HEK293 (cell line): ENCODE measurements around the gene WDR48.

ENCODE experiments used
- GFI1B ChIP-seq: fragments of 450-650 bp; formaldehyde crosslinking; IDR thresholded peaks from 2 replicates; pipeline ENCODE4 v1.5.1; 2016; ENCODE audit warnings: missing biosample characterization, missing genetic modification characterization
- GLIS1 ChIP-seq: fragments of 450-650 bp; formaldehyde crosslinking; IDR thresholded peaks from 2 replicates; pipeline ENCODE4 v1.5.1; 2016; ENCODE audit warnings: missing biosample characterization, missing genetic modification characterization
- KLF1 ChIP-seq: fragments of 450-650 bp; formaldehyde crosslinking; IDR thresholded peaks from 2 replicates; pipeline ENCODE4 v1.5.1; 2016; ENCODE audit warnings: missing biosample characterization, missing genetic modification characterization
- KLF9 ChIP-seq: fragments of 450-650 bp; formaldehyde crosslinking; IDR thresholded peaks from 2 replicates; pipeline ENCODE4 v1.5.1; 2016; ENCODE audit warnings: missing biosample characterization, missing genetic modification characterization, low read depth
- OSR2 ChIP-seq: fragments of 450-650 bp; formaldehyde crosslinking; IDR thresholded peaks from 2 replicates; pipeline ENCODE4 v1.5.1; 2016; ENCODE audit warnings: missing biosample characterization, missing genetic modification characterization
- OVOL3 ChIP-seq: fragments of 450-650 bp; formaldehyde crosslinking; IDR thresholded peaks from 2 replicates; pipeline ENCODE4 v1.5.1; 2016; ENCODE audit warnings: missing biosample characterization, missing genetic modification characterization
- SETDB1 ChIP-seq: IDR thresholded peaks from one replicate; pipeline ENCODE4 v1.6.1; 2017; ENCODE audit warnings: mild to moderate bottlenecking, low read length, moderate library complexity, mixed read lengths; ENCODE audit not compliant: insufficient read length
- YY1 ChIP-seq: fragments of 450-650 bp; formaldehyde crosslinking; IDR thresholded peaks from 2 replicates; pipeline ENCODE4 v1.5.1; 2018; ENCODE audit warnings: missing biosample characterization, missing genetic modification characterization
- YY2 ChIP-seq: fragments of 450-650 bp; formaldehyde crosslinking; IDR thresholded peaks from 2 replicates; pipeline ENCODE4 v1.5.1; 2016; ENCODE audit warnings: missing biosample characterization, missing genetic modification characterization
- ZBTB48 ChIP-seq: fragments of 450-650 bp; formaldehyde crosslinking; IDR thresholded peaks from 2 replicates; pipeline ENCODE4 v1.5.1; 2016; ENCODE audit warnings: missing biosample characterization, missing genetic modification characterization
- ZBTB8A ChIP-seq: fragments of 450-650 bp; formaldehyde crosslinking; IDR thresholded peaks from 2 replicates; pipeline ENCODE4 v1.5.1; 2016; ENCODE audit warnings: missing biosample characterization, missing genetic modification characterization
- ZFP41 ChIP-seq: fragments of 450-650 bp; formaldehyde crosslinking; IDR thresholded peaks from 2 replicates; pipeline ENCODE4 v1.5.1; 2016; ENCODE audit warnings: missing biosample characterization, missing genetic modification characterization, borderline replicate concordance
- ZFP69B ChIP-seq: fragments of 450-650 bp; formaldehyde crosslinking; IDR thresholded peaks from 2 replicates; pipeline ENCODE4 v1.5.1; 2016; ENCODE audit warnings: missing biosample characterization, missing genetic modification characterization
- ZNF132 ChIP-seq: fragments of 450-650 bp; formaldehyde crosslinking; IDR thresholded peaks from 2 replicates; pipeline ENCODE4 v1.5.1; 2017; ENCODE audit warnings: missing biosample characterization, missing genetic modification characterization, borderline replicate concordance
- ZNF239 ChIP-seq: fragments of 450-650 bp; formaldehyde crosslinking; IDR thresholded peaks from 2 replicates; pipeline ENCODE4 v1.5.1; 2016; ENCODE audit warnings: missing biosample characterization, missing genetic modification characterization
- ZNF335 ChIP-seq: fragments of 450-650 bp; formaldehyde crosslinking; conservative IDR thresholded peaks from 2 replicates; pipeline ENCODE4 v1.5.1; 2016; ENCODE audit warnings: missing biosample characterization, missing genetic modification characterization
- ZNF354C ChIP-seq: fragments of 450-650 bp; formaldehyde crosslinking; IDR thresholded peaks from 2 replicates; pipeline ENCODE4 v1.5.1; 2016; ENCODE audit warnings: missing biosample characterization, missing genetic modification characterization, low read depth, borderline replicate concordance
- ZNF501 ChIP-seq: fragments of 450-650 bp; formaldehyde crosslinking; IDR thresholded peaks from 2 replicates; pipeline ENCODE4 v1.5.1; 2016; ENCODE audit warnings: missing biosample characterization, missing genetic modification characterization
- ZNF530 ChIP-seq: fragments of 450-650 bp; formaldehyde crosslinking; IDR thresholded peaks from 2 replicates; pipeline ENCODE4 v1.5.1; 2016; ENCODE audit warnings: low read depth, missing biosample characterization, missing genetic modification characterization
- ZNF629 ChIP-seq: fragments of 450-650 bp; formaldehyde crosslinking; IDR thresholded peaks from 2 replicates; pipeline ENCODE4 v1.5.1; 2017; ENCODE audit warnings: missing biosample characterization, missing genetic modification characterization
- ZNF660 ChIP-seq: fragments of 450-650 bp; IDR thresholded peaks from 2 replicates; pipeline ENCODE4 v1.5.1; 2018; ENCODE audit warnings: missing biosample characterization, mild to moderate bottlenecking, missing genetic modification characterization
- ZNF707 ChIP-seq: fragments of 450-650 bp; formaldehyde crosslinking; IDR thresholded peaks from 2 replicates; pipeline ENCODE4 v1.5.1; 2016; ENCODE audit warnings: missing biosample characterization, missing genetic modification characterization
- ZNF76 ChIP-seq: fragments of 450-650 bp; formaldehyde crosslinking; IDR thresholded peaks from 2 replicates; pipeline ENCODE4; 2016; ENCODE audit warnings: low read depth, missing biosample characterization, missing genetic modification characterization, borderline replicate concordance
- ZNF776 ChIP-seq: fragments of 450-650 bp; formaldehyde crosslinking; IDR thresholded peaks from 2 replicates; pipeline ENCODE4 v1.5.0; 2017; ENCODE audit warnings: missing biosample characterization, missing genetic modification characterization, borderline replicate concordance
- ZSCAN30 ChIP-seq: fragments of 450-650 bp; IDR thresholded peaks from 2 replicates; pipeline ENCODE4 v1.5.1; 2018; ENCODE audit warnings: missing biosample characterization, mild to moderate bottlenecking, missing genetic modification characterization, moderate library complexity
- ZXDB ChIP-seq: fragments of 450-650 bp; formaldehyde crosslinking; IDR thresholded peaks from 2 replicates; pipeline ENCODE4 v1.5.1; 2016; ENCODE audit warnings: missing biosample characterization, missing genetic modification characterization
- TF ChIP-seq, protein P1 (sequence below): fragments of 450-650 bp; formaldehyde crosslinking; IDR thresholded peaks from 2 replicates; pipeline ENCODE4 v1.5.1; 2016; ENCODE audit warnings: missing biosample characterization, missing genetic modification characterization
- TF ChIP-seq, protein P2 (sequence below): fragments of 450-650 bp; formaldehyde crosslinking; conservative IDR thresholded peaks from 2 replicates; pipeline ENCODE4 v1.5.1; 2016; ENCODE audit warnings: low read depth, missing biosample characterization, missing genetic modification characterization
- TF ChIP-seq, protein P3 (sequence below): sonication (generic); formaldehyde crosslinking; IDR thresholded peaks from 2 replicates; pipeline ENCODE4 v1.8.1; 2022; ENCODE audit warnings: mild to moderate bottlenecking, moderate library complexity, missing genetic modification reagents
- TF ChIP-seq, protein P4 (sequence below): fragments of 450-650 bp; formaldehyde crosslinking; IDR thresholded peaks from 2 replicates; pipeline ENCODE4 v1.5.1; 2017; ENCODE audit warnings: missing biosample characterization, missing genetic modification characterization

Gene WDR48

GRCh38 chr3:39051649-39052561 is at the start of gene WDR48, which contains the start of gene SCN11A (continued):
- TF ChIP-seq ZNF239 (tag by site-specific recombination) (no peak), ZNF707 (tag by site-specific recombination) (no peak), SETDB1 (no peak), KLF1 (peak; percentile 52), OSR2 (tag by site-specific recombination) (no peak), ZBTB8A (tag by site-specific recombination) (peak; percentile 39; the same call in 1 of the 2 replicates), ZNF76 (tag by site-specific recombination) (0 out of 2 replicates have a peak, but pooled peaks have one; percentile 35), GLIS1 (tag by site-specific recombination) (peak; percentile 77; the same call in 1 of the 2 replicates), ZNF354C (tag by site-specific recombination) (no peak), ZNF501 (peak; percentile 56; the same call in 1 of the 2 replicates), GFI1B (no peak), ZSCAN30 (0 out of 2 replicates have a peak, but pooled peaks have one; percentile 11), ZNF660 (tag by site-specific recombination) (peak; percentile 74; the same call in 1 of the 2 replicates), ZBTB48 (tag by site-specific recombination) (peak; percentile 52; the same call in 1 of the 2 replicates), OVOL3 (tag by site-specific recombination) (no peak), ZFP69B (tag by site-specific recombination) (no peak), YY1 (tag by site-specific recombination) (peak; percentile 82), ZNF530 (tag by site-specific recombination) (no peak), YY2 (tag by site-specific recombination) (peak; percentile 83), ZNF776 (tag by site-specific recombination) (no peak), ZNF629 (tag by site-specific recombination) (0 out of 2 replicates have a peak, but pooled peaks have one; percentile 54), ZXDB (tag by site-specific recombination) (peak; percentile 89), KLF9 (tag by site-specific recombination) (peak; percentile 91), ZNF132 (tag by site-specific recombination) (no peak), ZFP41 (tag by site-specific recombination) (no peak), ZNF335 (peak; percentile 43; the same call in 1 of the 2 replicates)
- TF ChIP-seq, protein P1, sequence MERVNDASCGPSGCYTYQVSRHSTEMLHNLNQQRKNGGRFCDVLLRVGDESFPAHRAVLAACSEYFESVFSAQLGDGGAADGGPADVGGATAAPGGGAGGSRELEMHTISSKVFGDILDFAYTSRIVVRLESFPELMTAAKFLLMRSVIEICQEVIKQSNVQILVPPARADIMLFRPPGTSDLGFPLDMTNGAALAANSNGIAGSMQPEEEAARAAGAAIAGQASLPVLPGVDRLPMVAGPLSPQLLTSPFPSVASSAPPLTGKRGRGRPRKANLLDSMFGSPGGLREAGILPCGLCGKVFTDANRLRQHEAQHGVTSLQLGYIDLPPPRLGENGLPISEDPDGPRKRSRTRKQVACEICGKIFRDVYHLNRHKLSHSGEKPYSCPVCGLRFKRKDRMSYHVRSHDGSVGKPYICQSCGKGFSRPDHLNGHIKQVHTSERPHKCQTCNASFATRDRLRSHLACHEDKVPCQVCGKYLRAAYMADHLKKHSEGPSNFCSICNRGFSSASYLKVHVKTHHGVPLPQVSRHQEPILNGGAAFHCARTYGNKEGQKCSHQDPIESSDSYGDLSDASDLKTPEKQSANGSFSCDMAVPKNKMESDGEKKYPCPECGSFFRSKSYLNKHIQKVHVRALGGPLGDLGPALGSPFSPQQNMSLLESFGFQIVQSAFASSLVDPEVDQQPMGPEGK (tag by site-specific recombination) = peak; percentile 83
- TF ChIP-seq, protein P2, sequence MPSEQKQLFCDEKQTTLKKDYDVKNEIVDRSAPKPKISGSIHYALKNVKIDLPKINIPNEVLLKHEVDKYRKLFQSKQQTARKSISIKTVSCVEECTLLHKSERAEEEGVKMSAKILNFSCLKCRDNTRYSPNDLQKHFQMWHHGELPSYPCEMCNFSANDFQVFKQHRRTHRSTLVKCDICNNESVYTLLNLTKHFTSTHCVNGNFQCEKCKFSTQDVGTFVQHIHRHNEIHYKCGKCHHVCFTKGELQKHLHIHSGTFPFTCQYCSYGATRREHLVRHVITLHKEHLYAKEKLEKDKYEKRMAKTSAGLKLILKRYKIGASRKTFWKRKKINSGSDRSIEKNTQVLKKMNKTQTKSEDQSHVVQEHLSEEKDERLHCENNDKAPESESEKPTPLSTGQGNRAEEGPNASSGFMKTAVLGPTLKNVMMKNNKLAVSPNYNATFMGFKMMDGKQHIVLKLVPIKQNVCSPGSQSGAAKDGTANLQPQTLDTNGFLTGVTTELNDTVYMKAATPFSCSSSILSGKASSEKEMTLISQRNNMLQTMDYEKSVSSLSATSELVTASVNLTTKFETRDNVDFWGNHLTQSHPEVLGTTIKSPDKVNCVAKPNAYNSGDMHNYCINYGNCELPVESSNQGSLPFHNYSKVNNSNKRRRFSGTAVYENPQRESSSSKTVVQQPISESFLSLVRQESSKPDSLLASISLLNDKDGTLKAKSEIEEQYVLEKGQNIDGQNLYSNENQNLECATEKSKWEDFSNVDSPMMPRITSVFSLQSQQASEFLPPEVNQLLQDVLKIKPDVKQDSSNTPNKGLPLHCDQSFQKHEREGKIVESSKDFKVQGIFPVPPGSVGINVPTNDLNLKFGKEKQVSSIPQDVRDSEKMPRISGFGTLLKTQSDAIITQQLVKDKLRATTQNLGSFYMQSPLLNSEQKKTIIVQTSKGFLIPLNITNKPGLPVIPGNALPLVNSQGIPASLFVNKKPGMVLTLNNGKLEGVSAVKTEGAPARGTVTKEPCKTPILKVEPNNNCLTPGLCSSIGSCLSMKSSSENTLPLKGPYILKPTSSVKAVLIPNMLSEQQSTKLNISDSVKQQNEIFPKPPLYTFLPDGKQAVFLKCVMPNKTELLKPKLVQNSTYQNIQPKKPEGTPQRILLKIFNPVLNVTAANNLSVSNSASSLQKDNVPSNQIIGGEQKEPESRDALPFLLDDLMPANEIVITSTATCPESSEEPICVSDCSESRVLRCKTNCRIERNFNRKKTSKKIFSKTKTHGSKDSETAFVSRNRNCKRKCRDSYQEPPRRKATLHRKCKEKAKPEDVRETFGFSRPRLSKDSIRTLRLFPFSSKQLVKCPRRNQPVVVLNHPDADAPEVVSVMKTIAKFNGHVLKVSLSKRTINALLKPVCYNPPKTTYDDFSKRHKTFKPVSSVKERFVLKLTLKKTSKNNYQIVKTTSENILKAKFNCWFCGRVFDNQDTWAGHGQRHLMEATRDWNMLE (tag by site-specific recombination) = peak; percentile 92
- TF ChIP-seq, protein P3, sequence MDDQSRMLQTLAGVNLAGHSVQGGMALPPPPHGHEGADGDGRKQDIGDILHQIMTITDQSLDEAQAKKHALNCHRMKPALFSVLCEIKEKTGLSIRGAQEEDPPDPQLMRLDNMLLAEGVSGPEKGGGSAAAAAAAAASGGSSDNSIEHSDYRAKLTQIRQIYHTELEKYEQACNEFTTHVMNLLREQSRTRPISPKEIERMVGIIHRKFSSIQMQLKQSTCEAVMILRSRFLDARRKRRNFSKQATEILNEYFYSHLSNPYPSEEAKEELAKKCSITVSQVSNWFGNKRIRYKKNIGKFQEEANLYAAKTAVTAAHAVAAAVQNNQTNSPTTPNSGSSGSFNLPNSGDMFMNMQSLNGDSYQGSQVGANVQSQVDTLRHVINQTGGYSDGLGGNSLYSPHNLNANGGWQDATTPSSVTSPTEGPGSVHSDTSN (CRISPR knock-in tag) = 0 out of 2 replicates have a peak, but pooled peaks have one; percentile 62
- TF ChIP-seq, protein P4, sequence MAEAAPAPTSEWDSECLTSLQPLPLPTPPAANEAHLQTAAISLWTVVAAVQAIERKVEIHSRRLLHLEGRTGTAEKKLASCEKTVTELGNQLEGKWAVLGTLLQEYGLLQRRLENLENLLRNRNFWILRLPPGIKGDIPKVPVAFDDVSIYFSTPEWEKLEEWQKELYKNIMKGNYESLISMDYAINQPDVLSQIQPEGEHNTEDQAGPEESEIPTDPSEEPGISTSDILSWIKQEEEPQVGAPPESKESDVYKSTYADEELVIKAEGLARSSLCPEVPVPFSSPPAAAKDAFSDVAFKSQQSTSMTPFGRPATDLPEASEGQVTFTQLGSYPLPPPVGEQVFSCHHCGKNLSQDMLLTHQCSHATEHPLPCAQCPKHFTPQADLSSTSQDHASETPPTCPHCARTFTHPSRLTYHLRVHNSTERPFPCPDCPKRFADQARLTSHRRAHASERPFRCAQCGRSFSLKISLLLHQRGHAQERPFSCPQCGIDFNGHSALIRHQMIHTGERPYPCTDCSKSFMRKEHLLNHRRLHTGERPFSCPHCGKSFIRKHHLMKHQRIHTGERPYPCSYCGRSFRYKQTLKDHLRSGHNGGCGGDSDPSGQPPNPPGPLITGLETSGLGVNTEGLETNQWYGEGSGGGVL (tag by site-specific recombination) = 0 out of 2 replicates have a peak, but pooled peaks have one; percentile 9
